Hepatocyte (in vitro differentiated cells): ENCODE results near the gene DOK1.

Source experiments
- EZH2 ChIP-seq: fragments of 200-600 bp; sonication (generic); IDR thresholded peaks from 2 replicates; pipeline ENCODE4 v1.6.1; 2016; ENCODE audit warnings: antibody characterized with exemption, mild to moderate bottlenecking, borderline replicate concordance
- TF ChIP-seq, protein P1 (sequence below): fragments of 200-600 bp; sonication (generic); IDR thresholded peaks from 2 replicates; pipeline ENCODE4 v1.5.1; 2016; ENCODE audit warnings: antibody characterized with exemption, mild to moderate bottlenecking; ENCODE audit not compliant: poor library complexity

- TF ChIP-seq, protein P1, sequence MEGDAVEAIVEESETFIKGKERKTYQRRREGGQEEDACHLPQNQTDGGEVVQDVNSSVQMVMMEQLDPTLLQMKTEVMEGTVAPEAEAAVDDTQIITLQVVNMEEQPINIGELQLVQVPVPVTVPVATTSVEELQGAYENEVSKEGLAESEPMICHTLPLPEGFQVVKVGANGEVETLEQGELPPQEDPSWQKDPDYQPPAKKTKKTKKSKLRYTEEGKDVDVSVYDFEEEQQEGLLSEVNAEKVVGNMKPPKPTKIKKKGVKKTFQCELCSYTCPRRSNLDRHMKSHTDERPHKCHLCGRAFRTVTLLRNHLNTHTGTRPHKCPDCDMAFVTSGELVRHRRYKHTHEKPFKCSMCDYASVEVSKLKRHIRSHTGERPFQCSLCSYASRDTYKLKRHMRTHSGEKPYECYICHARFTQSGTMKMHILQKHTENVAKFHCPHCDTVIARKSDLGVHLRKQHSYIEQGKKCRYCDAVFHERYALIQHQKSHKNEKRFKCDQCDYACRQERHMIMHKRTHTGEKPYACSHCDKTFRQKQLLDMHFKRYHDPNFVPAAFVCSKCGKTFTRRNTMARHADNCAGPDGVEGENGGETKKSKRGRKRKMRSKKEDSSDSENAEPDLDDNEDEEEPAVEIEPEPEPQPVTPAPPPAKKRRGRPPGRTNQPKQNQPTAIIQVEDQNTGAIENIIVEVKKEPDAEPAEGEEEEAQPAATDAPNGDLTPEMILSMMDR = peak; percentile 49
- no peak for TF ChIP-seq EZH2
These were observed 47.2 kb upstream of the DOK1 start, which contains the start of gene PCGF1 for GRCh38 chr2:74507145-74507925.
